ENCODE results near the gene CDC42SE2. TPM values are rescaled to one million over a fixed set of nuclear protein-coding genes. Genes with fewer than 3 reads are reported as not detected.
"Not testable (repeated sequence)": the region's sequence is repeated elsewhere in the genome, so short reads cannot be mapped to it uniquely, and the experiment has no call there.

CDC42SE2 gene
- total RNA-seq, 1 experiment from 2014 or later, result 61.6 TPM

DNA sequence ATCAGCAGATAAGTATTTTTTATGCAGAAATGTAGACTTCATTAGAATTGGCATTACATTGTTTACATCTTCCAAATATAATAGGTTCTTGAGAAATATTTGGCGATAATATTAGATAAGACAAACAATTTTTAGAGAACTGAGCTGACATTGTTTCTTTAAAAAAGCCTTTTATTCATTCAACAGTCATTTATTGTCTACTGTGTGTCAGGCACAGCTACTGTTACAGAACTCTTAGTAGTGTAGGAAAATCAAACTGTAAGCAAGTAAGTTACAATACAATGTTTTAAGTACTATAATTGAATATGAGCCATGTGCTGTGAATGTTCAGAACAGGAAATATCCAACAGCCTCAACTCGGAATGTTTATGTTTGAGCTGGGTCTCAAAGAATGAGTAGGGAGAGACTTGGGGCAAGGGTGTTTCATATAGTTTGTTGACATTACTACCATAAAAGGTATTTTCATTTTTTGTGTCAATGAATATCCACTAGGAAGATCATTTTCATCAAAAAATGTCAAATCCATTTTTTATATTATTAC lies 114.0 kb downstream of the CDC42SE2 start:
- in situ Hi-C loops (cut with HindIII; ENCODE audit: low pct_unique_long_range_greater_than_20kb, low sequenced_read_pairs), result no loop called here
- no peak for DNase-seq (ENCODE audit: low read depth)

DNA sequence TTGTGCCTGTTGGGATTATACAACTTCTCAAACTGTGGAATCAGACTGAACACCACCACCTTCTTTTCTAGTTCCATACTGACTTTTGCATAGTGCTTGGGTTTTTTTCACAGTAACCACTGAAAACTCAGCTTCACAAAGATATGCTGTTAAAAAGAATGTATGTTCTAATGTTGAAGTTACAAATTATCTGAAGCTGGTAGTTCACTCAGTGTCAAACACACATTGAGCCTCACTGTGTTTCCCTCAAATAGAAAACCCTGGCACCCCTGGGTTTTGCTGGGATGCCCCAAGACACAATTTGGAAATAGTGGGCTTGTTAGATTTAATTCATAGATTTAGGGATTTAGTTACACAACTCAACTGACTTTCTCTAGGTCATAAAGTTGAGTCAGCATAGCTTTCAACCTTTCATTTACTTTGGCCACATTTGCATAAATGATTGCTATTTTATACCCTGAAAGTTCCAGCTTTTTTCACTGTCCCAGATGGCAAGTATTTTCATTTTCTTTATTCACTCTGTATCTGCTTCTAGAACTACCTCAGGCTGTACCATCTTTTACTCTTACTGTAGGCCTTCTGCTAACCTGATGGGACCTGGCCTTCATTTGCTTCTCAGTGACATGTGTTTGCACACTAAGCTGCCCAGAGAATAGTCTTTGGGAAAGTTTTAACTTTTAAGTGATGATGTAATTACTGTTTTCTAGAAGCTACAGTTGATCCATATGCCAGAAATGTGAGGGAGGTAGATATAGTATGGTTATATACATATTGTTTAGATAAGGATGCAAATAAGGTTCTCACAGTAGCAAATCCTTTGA lies 115.1 kb downstream of the CDC42SE2 start:
- no peak for DNase-seq (ENCODE audit: low read depth)
- in situ Hi-C loops (cut with HindIII; ENCODE audit: low pct_unique_long_range_greater_than_20kb, low sequenced_read_pairs), result no loop called here

DNA sequence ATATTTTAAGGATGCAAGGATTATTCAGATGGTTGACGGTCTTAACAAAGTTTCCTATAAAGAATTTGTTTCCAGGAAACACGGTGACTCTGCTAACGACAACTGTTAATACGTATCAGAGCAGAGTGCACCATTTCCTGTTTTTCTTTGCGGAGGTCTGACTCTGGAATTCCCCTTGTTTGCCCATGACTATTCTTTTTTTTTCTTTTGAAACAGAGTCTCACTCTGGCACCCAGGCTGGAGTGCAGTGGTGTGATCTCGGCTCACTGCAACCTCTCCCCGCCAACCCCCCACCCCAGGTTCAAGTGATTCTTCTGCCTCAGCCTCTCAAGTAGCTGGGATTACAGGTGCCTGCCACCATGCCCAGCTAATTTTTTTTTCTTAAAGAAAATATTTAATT lies 115.9 kb downstream of the CDC42SE2 start:
- DNase-seq (ENCODE audit: low read depth), result peak; percentile 75

DNA sequence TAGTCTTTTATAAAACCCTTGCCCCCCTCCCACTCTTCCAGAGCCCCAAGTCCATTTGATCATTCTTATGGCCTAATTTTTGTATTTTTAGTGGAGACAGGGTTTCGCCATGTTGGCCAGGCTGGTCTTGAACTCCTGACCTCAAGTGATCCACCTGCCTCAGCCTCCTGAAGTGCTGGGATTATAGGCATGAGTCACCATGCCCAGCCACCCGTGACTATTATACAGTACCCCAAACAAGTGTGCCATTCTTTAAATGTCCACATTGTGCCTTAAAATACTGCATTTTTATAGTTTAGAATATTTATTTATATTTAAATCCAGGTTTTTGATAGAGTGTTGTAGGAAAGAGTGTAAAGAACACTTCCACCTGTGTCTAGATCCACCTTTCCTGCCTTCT lies 116.4 kb downstream of the CDC42SE2 start:
- peak; percentile 11 for DNase-seq (ENCODE audit: low read depth)
- in situ Hi-C loops (cut with HindIII; ENCODE audit: low pct_unique_long_range_greater_than_20kb, low sequenced_read_pairs), result not testable (repeated sequence)

More for the DNA sequence above, 115.9 kb downstream of the CDC42SE2 start:
- in situ Hi-C loops (cut with HindIII; ENCODE audit: low pct_unique_long_range_greater_than_20kb, low sequenced_read_pairs), result no loop called here

DNA sequence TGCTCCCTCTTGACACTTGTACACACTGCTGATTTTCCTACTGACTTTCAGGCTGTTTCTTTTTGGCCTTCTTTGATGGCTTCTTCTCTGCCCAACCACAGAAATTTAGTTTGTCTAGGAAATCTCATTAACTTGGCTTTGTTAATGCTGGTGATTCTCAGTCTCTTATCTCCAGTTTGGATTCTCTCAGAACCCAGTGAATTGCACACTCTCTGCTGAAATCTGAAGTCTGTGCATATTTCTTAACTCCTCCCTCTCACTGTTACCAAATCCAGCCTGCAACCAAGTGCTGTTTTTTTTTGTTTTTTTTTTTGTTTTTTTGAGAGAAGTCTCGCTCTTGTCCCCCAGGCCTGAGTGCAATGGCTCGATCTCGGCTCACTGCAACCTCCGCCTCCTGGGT lies 117.2 kb downstream of the CDC42SE2 start:
- in situ Hi-C loops (cut with HindIII; ENCODE audit: low pct_unique_long_range_greater_than_20kb, low sequenced_read_pairs), result no loop called here
- DNase-seq (ENCODE audit: low read depth), result no peak

DNA sequence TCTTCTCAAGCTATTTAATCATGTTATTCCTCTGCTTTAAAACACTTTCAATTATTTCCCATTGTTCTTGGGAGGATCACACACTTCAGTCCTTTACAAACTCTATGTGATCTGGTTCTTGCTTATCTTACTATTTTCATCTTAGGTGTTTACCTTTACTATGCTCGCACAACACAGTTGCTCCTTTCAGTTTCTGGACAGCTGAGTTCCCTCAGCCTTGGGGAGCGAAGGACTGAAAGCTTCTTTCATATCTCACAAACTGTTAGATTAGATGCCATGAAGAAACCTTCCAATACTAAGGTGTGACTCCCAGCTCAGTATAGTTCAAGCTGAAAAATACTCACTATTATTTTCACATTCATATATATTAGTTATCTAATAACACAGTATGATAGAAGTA lies 117.9 kb downstream of the CDC42SE2 start:
- in situ Hi-C loops (cut with HindIII; ENCODE audit: low pct_unique_long_range_greater_than_20kb, low sequenced_read_pairs), result no loop called here
- no peak for DNase-seq (ENCODE audit: low read depth)

DNA sequence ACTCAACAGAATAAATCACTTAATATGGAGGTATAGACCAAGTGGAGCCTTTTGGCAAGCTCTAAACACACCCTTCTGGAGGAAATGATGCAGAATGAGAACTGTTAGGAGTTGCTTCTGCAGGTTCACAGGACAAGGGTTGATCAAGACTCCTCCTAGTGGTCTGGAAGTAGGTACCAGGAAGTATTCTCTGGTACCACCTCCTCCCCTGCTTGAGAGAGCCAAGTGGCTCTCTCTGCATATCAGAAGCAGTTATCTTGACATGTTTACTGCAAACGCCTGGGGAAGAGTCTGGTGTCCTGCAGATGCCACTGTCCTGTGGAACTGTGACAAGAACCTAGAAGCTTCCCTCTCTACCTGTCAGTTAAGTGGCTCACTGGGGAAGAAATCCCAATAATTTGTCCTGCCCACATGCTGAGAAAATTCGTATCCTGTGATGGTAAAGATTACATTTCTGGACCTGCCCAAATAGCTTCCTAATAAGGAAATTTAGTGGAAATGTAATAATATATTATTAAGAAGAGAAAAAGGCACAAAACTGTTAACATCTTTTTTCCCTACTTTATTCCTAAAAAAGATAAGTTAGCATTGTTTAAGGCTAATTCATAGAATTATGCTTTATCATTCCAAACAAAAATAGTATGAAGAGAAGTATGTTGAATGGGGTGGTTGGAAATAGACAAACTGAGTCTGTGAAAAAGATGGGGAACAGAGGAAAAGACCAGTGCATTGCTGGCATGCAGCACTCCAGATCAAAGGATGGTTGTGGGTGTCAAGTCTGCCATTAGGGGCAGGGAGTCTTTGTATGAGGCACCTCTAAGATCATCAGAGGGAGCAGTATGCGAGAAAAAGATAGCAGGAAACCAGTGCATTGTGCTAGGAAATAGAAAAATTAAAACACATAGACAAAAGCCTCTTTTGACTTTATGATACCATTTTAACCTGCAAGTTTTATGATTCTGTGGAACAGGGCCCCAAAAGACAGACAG lies 118.8 kb downstream of the CDC42SE2 start:
- in situ Hi-C loops (cut with HindIII; ENCODE audit: low pct_unique_long_range_greater_than_20kb, low sequenced_read_pairs), result no loop called here
- peak; percentile 63 for DNase-seq (ENCODE audit: low read depth)

DNA sequence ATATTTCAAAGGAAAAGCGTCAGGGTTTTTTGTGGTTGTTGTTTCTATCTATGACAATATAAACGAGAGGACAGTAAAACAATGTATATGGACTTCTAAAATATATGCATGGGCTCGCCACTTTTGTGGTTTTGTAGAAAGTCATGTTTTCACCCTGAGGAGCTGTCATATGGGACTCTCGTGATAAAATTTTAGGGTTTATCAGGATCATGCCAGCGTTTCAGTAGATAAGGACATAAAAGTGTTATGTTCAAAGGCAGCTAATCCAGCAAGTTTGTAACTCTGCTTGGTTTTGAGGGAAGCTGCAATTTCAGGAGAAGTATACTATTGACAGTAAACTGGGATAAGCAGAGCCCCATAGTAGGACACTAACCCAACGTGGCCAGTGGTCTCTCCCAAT lies 120.3 kb downstream of the CDC42SE2 start:
- no peak for DNase-seq (ENCODE audit: low read depth)
- in situ Hi-C loops (cut with HindIII; ENCODE audit: low pct_unique_long_range_greater_than_20kb, low sequenced_read_pairs), result no loop called here

DNA sequence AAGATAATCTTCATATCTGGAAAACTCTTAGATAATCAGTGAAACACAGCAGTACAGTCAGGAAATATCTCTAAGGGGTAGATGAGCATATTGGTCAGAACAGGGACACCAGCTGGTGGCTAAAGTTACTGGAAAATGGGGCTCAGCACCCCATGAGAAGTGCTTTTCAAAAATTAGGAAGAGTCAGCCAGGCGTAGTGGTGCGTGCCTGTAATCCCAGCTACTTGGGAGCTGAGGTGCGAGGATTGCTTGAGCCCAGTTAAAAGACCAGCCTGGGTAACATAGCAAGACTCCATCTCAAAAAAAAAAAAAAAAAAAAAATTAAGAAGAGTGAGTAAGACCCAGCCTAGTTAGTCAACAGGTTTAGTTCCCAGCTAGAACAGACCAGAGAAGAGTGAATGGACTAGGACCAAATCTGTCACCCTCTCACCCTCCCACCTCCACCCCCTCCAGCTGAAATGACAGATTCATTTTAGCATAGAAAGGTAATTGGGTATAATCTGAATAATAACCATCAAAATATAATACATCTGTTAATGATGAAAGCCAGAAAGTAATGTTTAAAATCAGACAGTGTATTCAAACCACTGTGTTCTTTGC lies 120.9 kb downstream of the CDC42SE2 start:
- DNase-seq (ENCODE audit: low read depth), result no peak
- in situ Hi-C loops (cut with HindIII; ENCODE audit: low pct_unique_long_range_greater_than_20kb, low sequenced_read_pairs), result no loop called here

DNA sequence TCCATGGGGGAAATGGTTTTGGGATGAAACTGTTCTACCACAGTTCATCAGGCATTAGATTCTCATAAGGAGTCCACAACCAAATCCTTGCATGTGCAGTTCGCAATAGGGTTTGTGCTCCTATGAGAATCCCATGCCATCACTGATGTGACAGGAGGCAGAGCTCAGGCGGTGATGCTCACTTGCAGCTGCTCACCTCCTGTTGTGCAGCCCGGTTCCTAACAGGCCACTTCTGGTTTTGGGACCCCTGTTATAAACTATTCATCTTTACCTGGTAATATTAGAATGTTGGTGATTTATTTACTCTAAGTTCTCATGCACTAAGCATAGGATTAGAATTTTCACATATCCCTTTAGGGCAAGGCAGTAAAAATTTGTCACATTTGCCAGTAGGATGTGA lies 122.3 kb downstream of the CDC42SE2 start:
- DNase-seq (ENCODE audit: low read depth), result no peak
- in situ Hi-C loops (cut with HindIII; ENCODE audit: low pct_unique_long_range_greater_than_20kb, low sequenced_read_pairs), result no loop called here

DNA sequence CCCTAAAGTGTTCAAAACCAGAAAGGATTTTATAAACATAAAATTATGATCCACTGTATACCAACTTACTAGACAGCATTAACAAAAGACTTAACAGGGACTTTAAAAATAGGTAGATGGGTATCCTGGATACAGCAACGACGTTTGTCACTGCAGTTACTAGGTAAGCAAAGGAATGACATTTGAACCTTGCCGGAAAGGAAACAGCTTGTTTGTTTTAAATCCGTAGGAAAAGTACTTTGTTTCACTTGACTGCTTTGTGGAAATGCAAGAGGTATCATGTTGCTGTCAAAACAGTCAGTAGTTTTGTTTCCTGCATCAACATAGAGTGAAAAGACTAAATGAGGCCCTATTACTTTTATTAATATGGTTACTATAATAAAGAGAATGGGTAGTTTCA lies 122.9 kb downstream of the CDC42SE2 start:
- DNase-seq (ENCODE audit: low read depth), result peak; percentile 71
- in situ Hi-C loops (cut with HindIII; ENCODE audit: low pct_unique_long_range_greater_than_20kb, low sequenced_read_pairs), result no loop called here

DNA sequence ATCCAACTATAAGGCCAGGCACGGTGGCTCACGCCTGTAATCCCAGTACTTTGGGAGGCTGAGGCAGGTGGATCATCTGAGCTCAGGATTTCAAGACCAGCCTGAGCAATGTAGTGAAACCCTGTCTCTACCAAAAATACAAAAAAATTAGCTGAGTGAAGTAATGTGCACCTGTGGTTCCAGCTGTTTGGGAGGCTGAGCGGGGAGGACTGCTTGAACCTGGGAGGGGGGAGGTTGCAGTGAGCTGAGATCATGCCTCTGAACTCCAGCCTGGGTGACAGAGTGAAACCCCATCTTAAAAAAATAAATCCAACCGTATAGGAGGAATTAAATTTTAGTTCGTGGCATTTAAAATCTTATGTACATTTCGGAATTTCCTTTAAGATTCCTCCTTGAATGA lies 123.4 kb downstream of the CDC42SE2 start:
- in situ Hi-C loops (cut with HindIII; ENCODE audit: low pct_unique_long_range_greater_than_20kb, low sequenced_read_pairs), result no loop called here
- no peak for DNase-seq (ENCODE audit: low read depth)

DNA sequence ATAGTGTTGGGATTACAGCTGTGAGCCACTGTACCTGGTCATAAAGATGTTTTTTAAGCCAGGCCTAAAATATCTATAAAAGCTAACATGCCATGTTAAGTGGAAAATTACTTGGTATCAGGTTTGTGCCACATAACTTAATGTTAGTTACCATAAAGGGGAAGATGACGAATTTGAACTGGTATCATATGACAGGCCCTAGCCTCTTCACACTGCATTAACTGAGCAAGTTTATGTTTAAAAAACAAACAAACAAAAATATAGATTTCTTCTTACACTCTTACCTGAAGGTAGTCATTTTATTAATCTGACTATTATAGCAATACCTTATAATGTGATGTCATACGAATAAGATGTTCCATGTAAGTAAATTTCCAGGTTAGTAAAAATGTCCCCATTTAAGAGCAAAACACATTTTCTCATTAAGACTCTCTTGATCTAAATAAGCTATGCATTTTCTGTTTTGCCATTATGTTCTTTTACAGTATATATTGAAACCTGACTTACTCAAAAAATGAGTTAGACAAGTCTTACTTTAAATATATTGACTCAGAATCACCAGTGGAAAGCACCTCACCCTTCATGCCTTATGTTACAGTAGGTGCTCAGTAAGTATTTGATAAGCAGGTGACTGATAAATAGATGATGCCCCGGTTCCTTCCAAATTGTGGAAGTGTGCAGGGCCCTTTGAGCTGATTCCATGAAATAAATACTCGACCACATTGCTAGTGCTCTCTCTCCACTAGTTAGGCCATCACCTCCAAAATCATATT lies 125.4 kb downstream of the CDC42SE2 start:
- DNase-seq (ENCODE audit: low read depth), result no peak
- in situ Hi-C loops (cut with HindIII; ENCODE audit: low pct_unique_long_range_greater_than_20kb, low sequenced_read_pairs), result no loop called here

DNA sequence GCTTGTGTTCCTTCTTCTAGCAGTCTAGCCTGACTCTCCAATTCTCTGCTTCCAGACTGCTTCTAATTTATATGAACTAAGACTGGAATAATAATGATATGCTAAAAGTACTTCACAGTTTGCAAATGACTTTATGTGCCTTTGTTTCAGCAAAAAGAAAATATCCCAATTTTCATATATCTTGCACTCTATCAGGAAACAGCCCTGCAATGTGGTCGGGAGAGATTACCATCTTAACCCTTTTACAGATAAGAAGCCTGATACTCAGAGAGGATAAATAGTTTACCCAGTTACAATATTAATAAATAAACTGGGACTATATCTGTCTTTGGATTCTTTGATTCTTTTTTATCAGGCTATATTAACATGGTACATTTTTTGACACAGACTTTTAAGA lies 126.0 kb downstream of the CDC42SE2 start:
- in situ Hi-C loops (cut with HindIII; ENCODE audit: low pct_unique_long_range_greater_than_20kb, low sequenced_read_pairs), result no loop called here
- DNase-seq (ENCODE audit: low read depth), result no peak

DNA sequence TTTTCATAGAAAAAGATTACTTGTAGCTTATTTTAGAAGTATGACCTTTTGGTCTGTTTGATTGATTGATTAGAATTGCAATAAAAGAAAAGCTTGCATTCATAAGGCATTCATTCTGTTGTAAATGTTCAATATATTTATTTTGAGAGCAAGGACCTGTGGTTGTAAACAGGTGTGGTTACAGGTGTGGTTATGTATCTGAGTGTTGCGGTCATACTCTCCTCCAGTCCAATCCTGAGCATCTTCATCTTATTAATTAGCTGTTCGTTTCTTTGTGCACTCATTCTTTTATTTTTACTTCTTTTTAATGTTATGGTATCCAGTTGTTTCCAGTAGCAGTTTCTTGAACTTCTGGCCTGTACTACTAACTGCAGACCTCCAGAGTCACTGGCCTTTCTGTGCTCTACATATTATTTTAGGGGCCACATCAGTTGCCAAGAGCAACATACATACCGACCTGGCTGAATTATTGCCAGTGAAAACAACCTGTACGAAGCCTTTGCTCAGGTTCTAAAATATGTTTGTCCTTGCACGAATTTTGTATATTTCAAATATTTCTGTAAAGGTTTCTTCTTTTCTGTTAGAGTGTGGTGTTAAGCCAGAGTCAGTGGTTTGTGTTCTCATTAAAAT lies 128.7 kb downstream of the CDC42SE2 start:
- in situ Hi-C loops (cut with HindIII; ENCODE audit: low pct_unique_long_range_greater_than_20kb, low sequenced_read_pairs), result no loop called here
- DNase-seq (ENCODE audit: low read depth), result no peak

DNA sequence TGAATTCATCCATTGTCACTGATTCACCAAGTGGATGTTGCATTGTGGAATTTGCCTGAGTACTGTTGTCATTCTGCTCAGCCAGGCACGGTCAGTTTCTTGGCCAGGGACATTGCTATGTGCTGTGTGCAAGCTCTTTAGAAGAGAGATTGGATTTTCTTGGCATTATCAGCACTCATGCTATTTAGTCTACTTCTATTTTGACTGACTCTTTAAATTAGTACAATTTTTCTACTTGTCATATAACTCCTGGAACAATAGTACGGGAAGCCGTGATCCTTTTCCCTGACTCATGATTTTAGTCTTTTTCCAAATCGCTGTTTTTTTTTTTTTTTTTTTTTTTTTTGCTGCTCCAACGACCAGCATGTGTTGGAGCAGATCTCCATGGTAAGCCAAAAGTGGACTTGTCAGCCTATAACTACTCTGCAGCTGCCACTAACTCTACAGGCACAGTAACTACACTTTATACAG lies 129.7 kb downstream of the CDC42SE2 start:
- in situ Hi-C loops (cut with HindIII; ENCODE audit: low pct_unique_long_range_greater_than_20kb, low sequenced_read_pairs), result no loop called here
- peak; percentile 70 for DNase-seq (ENCODE audit: low read depth)

DNA sequence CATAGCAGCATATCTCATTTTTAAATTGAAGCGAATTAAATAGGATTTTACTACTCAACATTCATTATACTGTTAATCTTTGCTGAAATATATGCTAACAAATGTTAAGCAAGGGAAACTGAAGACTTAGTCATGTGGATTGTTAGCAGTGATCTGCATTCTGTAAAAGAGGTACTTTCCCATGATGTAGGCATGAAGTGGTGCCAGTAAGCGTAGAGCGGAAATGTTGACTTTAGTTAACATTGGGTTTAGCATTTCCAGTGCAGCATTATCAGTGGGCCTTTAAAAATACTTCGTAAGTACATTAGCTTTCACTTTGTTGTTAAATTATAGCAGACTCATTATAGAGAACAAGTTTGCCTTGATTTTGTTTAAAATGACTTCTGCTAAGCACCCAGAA lies 130.3 kb downstream of the CDC42SE2 start:
- in situ Hi-C loops (cut with HindIII; ENCODE audit: low pct_unique_long_range_greater_than_20kb, low sequenced_read_pairs), result no loop called here
- peak; percentile 75 for DNase-seq (ENCODE audit: low read depth)
